PC-3 (cell line): ENCODE data around the gene THBS4.

ENCODE experiments used
- EZH2 ChIP-seq: fragments of 300-600 bp; sonication (generic); IDR thresholded peaks from one replicate; pipeline ENCODE4 v1.6.1; 2017; ENCODE audit warnings: antibody characterized with exemption, mild to moderate bottlenecking, low read length; ENCODE audit not compliant: unreplicated experiment
- EZH2phosphoT487 ChIP-seq: fragments of 300-600 bp; sonication (generic); IDR thresholded peaks from 2 replicates; pipeline ENCODE4 v1.6.1; 2018; ENCODE audit warnings: mild to moderate bottlenecking, antibody characterized with exemption, low read length, borderline replicate concordance
- TF ChIP-seq, protein P1 (sequence below): fragments of 300-600 bp; sonication (generic); conservative IDR thresholded peaks from 2 replicates; pipeline ENCODE4 v1.5.1; 2017; ENCODE audit warnings: antibody characterized with exemption, low read depth, mild to moderate bottlenecking, low read length

DNA sequence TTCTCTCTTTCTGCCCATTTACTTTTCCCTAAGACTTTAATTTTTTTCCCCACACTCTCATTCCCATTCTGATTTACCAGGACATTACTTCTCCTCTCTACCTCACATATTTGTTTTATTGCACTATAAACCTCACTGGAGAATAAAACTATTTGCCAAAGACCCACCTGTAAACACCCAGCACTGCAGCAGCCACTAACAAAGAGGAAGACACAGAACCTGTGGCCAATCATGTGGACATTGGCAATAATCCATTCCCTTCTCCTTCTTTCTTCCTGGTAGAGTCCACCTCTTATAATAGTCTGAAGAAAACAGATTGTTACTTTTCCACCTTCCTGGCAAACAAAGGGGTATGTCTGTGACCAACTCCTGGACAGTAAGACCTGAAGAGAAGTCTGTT is 8.3 kb upstream of the THBS4 start:
- TF ChIP-seq, protein P1, sequence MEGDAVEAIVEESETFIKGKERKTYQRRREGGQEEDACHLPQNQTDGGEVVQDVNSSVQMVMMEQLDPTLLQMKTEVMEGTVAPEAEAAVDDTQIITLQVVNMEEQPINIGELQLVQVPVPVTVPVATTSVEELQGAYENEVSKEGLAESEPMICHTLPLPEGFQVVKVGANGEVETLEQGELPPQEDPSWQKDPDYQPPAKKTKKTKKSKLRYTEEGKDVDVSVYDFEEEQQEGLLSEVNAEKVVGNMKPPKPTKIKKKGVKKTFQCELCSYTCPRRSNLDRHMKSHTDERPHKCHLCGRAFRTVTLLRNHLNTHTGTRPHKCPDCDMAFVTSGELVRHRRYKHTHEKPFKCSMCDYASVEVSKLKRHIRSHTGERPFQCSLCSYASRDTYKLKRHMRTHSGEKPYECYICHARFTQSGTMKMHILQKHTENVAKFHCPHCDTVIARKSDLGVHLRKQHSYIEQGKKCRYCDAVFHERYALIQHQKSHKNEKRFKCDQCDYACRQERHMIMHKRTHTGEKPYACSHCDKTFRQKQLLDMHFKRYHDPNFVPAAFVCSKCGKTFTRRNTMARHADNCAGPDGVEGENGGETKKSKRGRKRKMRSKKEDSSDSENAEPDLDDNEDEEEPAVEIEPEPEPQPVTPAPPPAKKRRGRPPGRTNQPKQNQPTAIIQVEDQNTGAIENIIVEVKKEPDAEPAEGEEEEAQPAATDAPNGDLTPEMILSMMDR = no peak
- TF ChIP-seq EZH2 = no peak
- no peak for TF ChIP-seq EZH2phosphoT487
